GM18507 (cell line): ENCODE measurements around the gene RAD23B.
"Not testable (repeated sequence)": the region's sequence is repeated elsewhere in the genome, so short reads cannot be mapped to it uniquely, and the experiment has no call there.

Experiments used
- DNase-seq: peaks from one replicate; pipeline ENCODE4 v3.0.0; 2011; ENCODE audit warnings: low read depth; ENCODE audit not compliant: insufficient read length; ENCODE audit errors: extremely low spot score
- FAIRE-seq: peaks from 2 replicates; lab custom pipeline; 2011; peaks lifted over from hg19 to GRCh38; lab: Jason Lieb, UNC

Gene RAD23B

GRCh38 chr9:107286057-107286456, 3.0 kb downstream of the RAD23B start:
- FAIRE-seq (no peak), DNase-seq (no peak)

- FAIRE-seq (no peak), DNase-seq (no peak)
Observed at GRCh38 chr9:107288701-107289100, 5.6 kb downstream of the RAD23B start.

GRCh38 chr9:107290619-107291018, 7.5 kb downstream of the RAD23B start:
- FAIRE-seq (no peak), DNase-seq (no peak)

- DNase-seq = no peak
- no peak for FAIRE-seq
Observed at GRCh38 chr9:107292821-107293542, 9.9 kb downstream of the RAD23B start.

GRCh38 chr9:107293543-107294085, 10.5 kb downstream of the RAD23B start:
- no peak for DNase-seq
- FAIRE-seq = no peak

GRCh38 chr9:107294756-107295155, 11.7 kb downstream of the RAD23B start:
- FAIRE-seq = no peak
- DNase-seq = no peak

- DNase-seq (no peak), FAIRE-seq (no peak)
Observed at GRCh38 chr9:107295995-107296394, 12.9 kb downstream of the RAD23B start.

GRCh38 chr9:107296592-107296991, 13.5 kb downstream of the RAD23B start:
- not testable (repeated sequence) for DNase-seq, FAIRE-seq

- no peak for DNase-seq
Observed at GRCh38 chr9:107299437-107299836, 16.4 kb downstream of the RAD23B start.

GRCh38 chr9:107306308-107306707, 23.2 kb downstream of the RAD23B start:
- DNase-seq = no peak
- FAIRE-seq = no peak

More at GRCh38 chr9:107299437-107299836, 16.4 kb downstream of the RAD23B start:
- FAIRE-seq = peak; percentile 59

GRCh38 chr9:107307331-107307730, 24.3 kb downstream of the RAD23B start:
- FAIRE-seq (no peak), DNase-seq (no peak)

GRCh38 chr9:107308461-107308860, 25.4 kb downstream of the RAD23B start:
- DNase-seq = no peak
- no peak for FAIRE-seq

- peak; percentile 85 for FAIRE-seq
- peak; percentile 18 for DNase-seq
Observed at GRCh38 chr9:107309271-107309670, 26.2 kb downstream of the RAD23B start.

GRCh38 chr9:107312376-107313050, 29.4 kb downstream of the RAD23B start:
- DNase-seq (no peak), FAIRE-seq (no peak)

GRCh38 chr9:107313555-107314096, 30.5 kb downstream of the RAD23B start:
- peak; percentile 33 for FAIRE-seq

GRCh38 chr9:107314763-107315162, 31.7 kb downstream of the RAD23B start:
- FAIRE-seq = peak; percentile 39
- no peak for DNase-seq

More at GRCh38 chr9:107313555-107314096, 30.5 kb downstream of the RAD23B start:
- DNase-seq = no peak

GRCh38 chr9:107316795-107317661, 33.9 kb downstream of the RAD23B start:
- FAIRE-seq (no peak), DNase-seq (no peak)

GRCh38 chr9:107322643-107323042, 39.6 kb downstream of the RAD23B start:
- FAIRE-seq (no peak), DNase-seq (no peak)

- no peak for DNase-seq
- no peak for FAIRE-seq
Observed at GRCh38 chr9:107323836-107324585, 40.9 kb downstream of the RAD23B start.
